Stimulated activated CD4-positive, alpha-beta T cell treated with anti-CD3 and anti-CD28 coated beads, Interleukin-2, amount 100 ng/mL, for 4 hours (primary cell): ENCODE results near the gene TMEFF1.
"Not testable (repeated sequence)": the region's sequence is repeated elsewhere in the genome, so short reads cannot be mapped to it uniquely, and the experiment has no call there.

ENCODE experiments used
- DNase-seq: peaks from one replicate; pipeline ENCODE4 v3.0.0-alpha.2; 2020; ENCODE audit warnings: low read depth

TMEFF1 gene

GRCh38 chr9:100472788-100473275, at the start of gene TMEFF1:
Gene TMEFF1 (plus strand): TSS chr9:100473149. CDS start chr9:100473545, 396 bp downstream.
- peak; percentile 30 for DNase-seq

- no peak for DNase-seq
Observed at GRCh38 chr9:100425758-100426157, 47.2 kb upstream of the TMEFF1 start.

- DNase-seq: no peak
Observed at GRCh38 chr9:100426189-100426529, 46.8 kb upstream of the TMEFF1 start.

GRCh38 chr9:100426530-100427365, 46.2 kb upstream of the TMEFF1 start, which contains the start of gene MSANTD3:
Gene MSANTD3 (plus strand): TSS chr9:100427143. CDS start chr9:100441939, 14,796 bp downstream.
- DNase-seq: peak; percentile 32

- DNase-seq: no peak
Observed at GRCh38 chr9:100427366-100428263, 45.3 kb upstream of the TMEFF1 start.

- no peak for DNase-seq
Observed at GRCh38 chr9:100428871-100429654, 43.9 kb upstream of the TMEFF1 start.

- DNase-seq: no peak
Observed at GRCh38 chr9:100430286-100430940, 42.5 kb upstream of the TMEFF1 start.

- no peak for DNase-seq
Observed at GRCh38 chr9:100431886-100432285, 41.1 kb upstream of the TMEFF1 start.

GRCh38 chr9:100432736-100433135, 40.2 kb upstream of the TMEFF1 start:
- no peak for DNase-seq

GRCh38 chr9:100436571-100436970, 36.4 kb upstream of the TMEFF1 start:
- no peak for DNase-seq

- peak; percentile 52 for DNase-seq
Observed at GRCh38 chr9:100437860-100438805, 34.8 kb upstream of the TMEFF1 start.

GRCh38 chr9:100440071-100440470, 32.9 kb upstream of the TMEFF1 start:
- DNase-seq: no peak

- not testable (repeated sequence) for DNase-seq
Observed at GRCh38 chr9:100440487-100440886, 32.5 kb upstream of the TMEFF1 start.

- no peak for DNase-seq
Observed at GRCh38 chr9:100441911-100442361, 31.0 kb upstream of the TMEFF1 start.

GRCh38 chr9:100443781-100444768, 28.9 kb upstream of the TMEFF1 start:
- DNase-seq: no peak

GRCh38 chr9:100445161-100445902, 27.6 kb upstream of the TMEFF1 start:
- no peak for DNase-seq

GRCh38 chr9:100445903-100446549, 26.9 kb upstream of the TMEFF1 start:
- no peak for DNase-seq

GRCh38 chr9:100447041-100447440, 25.9 kb upstream of the TMEFF1 start:
- no peak for DNase-seq
